Mesodermal cell (in vitro differentiated cells): ENCODE measurements around the gene ARHGEF1.

Source experiments
- H3K27ac ChIP-seq: 2 replicates; pipeline ENCODE4 v1.7.0; 2013; ENCODE audit warnings: mild to moderate bottlenecking, low read depth, low read length, moderate library complexity; ENCODE audit not compliant: severe bottlenecking
- H3K36me3 ChIP-seq: 2 replicates; pipeline ENCODE4 v1.7.1; 2013; ENCODE audit warnings: mild to moderate bottlenecking, low read length, moderate library complexity; ENCODE audit not compliant: control insufficient read depth, insufficient read depth
- H3K4me1 ChIP-seq: one replicate; pipeline ENCODE4 v1.7.1; 2013; ENCODE audit warnings: mild to moderate bottlenecking, low read length; ENCODE audit not compliant: insufficient read depth, control insufficient read depth, poor library complexity, severe bottlenecking
- H3K4me3 ChIP-seq: 2 replicates; pipeline ENCODE4 v1.7.0; 2013; ENCODE audit warnings: low read length, control low read depth, mild to moderate bottlenecking; ENCODE audit not compliant: insufficient read depth, poor library complexity, severe bottlenecking; ENCODE audit errors: extremely low read depth
- H3K9me3 ChIP-seq: 2 replicates; pipeline ENCODE4 v1.7.1; 2013; ENCODE audit warnings: mild to moderate bottlenecking, low read length, moderate library complexity; ENCODE audit not compliant: control insufficient read depth
- WGBS, 2 experiments: methylation state at CpG; one replicate each; pipeline ENCODE4 v1.1.5; 2013; ENCODE audit warnings: missing lambda C conversion rate in 2 of 2; ENCODE audit not compliant: insufficient coverage in 2 of 2; 5-methylcytosine and 5-hydroxymethylcytosine counted together

Gene ARHGEF1

GRCh38 chr19:41929536-41930071 lies 46.6 kb downstream of the ARHGEF1 start:
- Histone ChIP-seq H3K4me3 (no peak overlapping the region), H3K4me1 (no peaks in the 10 kb centered on the region), H3K36me3 (no peaks in the 10 kb centered on the region), H3K9me3 (no peaks in the 10 kb centered on the region), H3K27ac (no peak overlapping the region)
- 21 to 33% methylated on average over 6 to 8 of the region's 14 CpGs for WGBS, 2 experiments

- H3K4me3 ChIP-seq = no peak overlapping the region
- H3K9me3 ChIP-seq = no peaks in the 10 kb centered on the region
- 28 to 30% methylated on average over 2 of the region's 7 CpGs for WGBS, 2 experiments
- no peaks in the 10 kb centered on the region for H3K36me3 ChIP-seq
- no peaks in the 10 kb centered on the region for H3K4me1 ChIP-seq
- no peak overlapping the region for H3K27ac ChIP-seq
Observed at GRCh38 chr19:41930322-41930722, 47.3 kb downstream of the ARHGEF1 start.

- H3K4me1 ChIP-seq = no peaks in the 10 kb centered on the region
- no peak overlapping the region for H3K27ac ChIP-seq
- no peaks in the 10 kb centered on the region for H3K36me3 ChIP-seq
- H3K9me3 ChIP-seq = no peaks in the 10 kb centered on the region
- no peak overlapping the region for H3K4me3 ChIP-seq
- WGBS, 2 experiments = 3 to 6% methylated on average over 12 of the region's 17 CpGs
Observed at GRCh38 chr19:41930926-41931592, 48.1 kb downstream of the ARHGEF1 start.

- WGBS, 2 experiments = 7 to 15% methylated on average over 6 to 7 of the region's 11 CpGs
- no peaks in the 10 kb centered on the region for H3K9me3 ChIP-seq
- H3K36me3 ChIP-seq = no peaks in the 10 kb centered on the region
- no peak overlapping the region for H3K27ac ChIP-seq
- no peak overlapping the region for H3K4me3 ChIP-seq
- H3K4me1 ChIP-seq = no peaks in the 10 kb centered on the region
Observed at GRCh38 chr19:41932259-41932719, 49.3 kb downstream of the ARHGEF1 start.

GRCh38 chr19:41932720-41933332 lies 49.8 kb downstream of the ARHGEF1 start:
- Histone ChIP-seq H3K9me3 (no peaks in the 10 kb centered on the region), H3K36me3 (no peaks in the 10 kb centered on the region), H3K4me1 (no peaks in the 10 kb centered on the region), H3K4me3 (no peak overlapping the region), H3K27ac (no peak overlapping the region)
- 31 to 40% methylated on average over 28 to 29 of the region's 29 CpGs for WGBS, 2 experiments

GRCh38 chr19:41933693-41934426 lies 50.9 kb downstream of the ARHGEF1 start:
- 32 to 46% methylated on average over 4 to 5 of the region's 7 CpGs for WGBS, 2 experiments
- Histone ChIP-seq H3K4me3 (no peak overlapping the region), H3K4me1 (no peaks in the 10 kb centered on the region), H3K27ac (no peak overlapping the region), H3K9me3 (no peaks in the 10 kb centered on the region), H3K36me3 (no peaks in the 10 kb centered on the region)

- Histone ChIP-seq H3K27ac (no peak overlapping the region), H3K4me1 (no peaks in the 10 kb centered on the region), H3K4me3 (no peak overlapping the region), H3K36me3 (no peaks in the 10 kb centered on the region), H3K9me3 (no peaks in the 10 kb centered on the region)
- 25 to 27% methylated on average over 6 to 7 of the region's 7 CpGs for WGBS, 2 experiments
Observed at GRCh38 chr19:41934849-41935374, 51.9 kb downstream of the ARHGEF1 start.

- Histone ChIP-seq H3K4me3 (no peak overlapping the region), H3K36me3 (no peaks in the 10 kb centered on the region), H3K9me3 (no peaks in the 10 kb centered on the region), H3K27ac (no peak overlapping the region), H3K4me1 (peaks cover 2% of the 10 kb centered on the region)
- 60 to 68% methylated on average over 6 to 17 of the region's 26 CpGs for WGBS, 2 experiments
Observed at GRCh38 chr19:41935760-41936415, 52.9 kb downstream of the ARHGEF1 start.

GRCh38 chr19:41936416-41936850 lies 53.4 kb downstream of the ARHGEF1 start:
- Histone ChIP-seq H3K36me3 (no peaks in the 10 kb centered on the region), H3K27ac (no peak overlapping the region), H3K4me3 (no peak overlapping the region), H3K9me3 (no peaks in the 10 kb centered on the region), H3K4me1 (peaks cover 3% of the 10 kb centered on the region)
- WGBS, 2 experiments = 70 to 83% methylated on average over 4 to 8 of the region's 8 CpGs

GRCh38 chr19:41936961-41937360 lies 54.0 kb downstream of the ARHGEF1 start:
- 74 to 79% methylated on average over 12 to 13 of the region's 15 CpGs for WGBS, 2 experiments

More at GRCh38 chr19:41936961-41937360, 54.0 kb downstream of the ARHGEF1 start:
- H3K4me1 ChIP-seq = peaks cover 3% of the 10 kb centered on the region
- no peak overlapping the region for H3K4me3 ChIP-seq
- H3K36me3 ChIP-seq = no peaks in the 10 kb centered on the region
- no peaks in the 10 kb centered on the region for H3K9me3 ChIP-seq
- no peak overlapping the region for H3K27ac ChIP-seq
